Measurements from ENCODE around the gene CHST9. TPM values are rescaled to one million over a fixed set of nuclear protein-coding genes. Genes with fewer than 3 reads are reported as not detected.

Gene CHST9
- total RNA-seq, 1 donor from 2014 or later, result 3.6 TPM

DNA sequence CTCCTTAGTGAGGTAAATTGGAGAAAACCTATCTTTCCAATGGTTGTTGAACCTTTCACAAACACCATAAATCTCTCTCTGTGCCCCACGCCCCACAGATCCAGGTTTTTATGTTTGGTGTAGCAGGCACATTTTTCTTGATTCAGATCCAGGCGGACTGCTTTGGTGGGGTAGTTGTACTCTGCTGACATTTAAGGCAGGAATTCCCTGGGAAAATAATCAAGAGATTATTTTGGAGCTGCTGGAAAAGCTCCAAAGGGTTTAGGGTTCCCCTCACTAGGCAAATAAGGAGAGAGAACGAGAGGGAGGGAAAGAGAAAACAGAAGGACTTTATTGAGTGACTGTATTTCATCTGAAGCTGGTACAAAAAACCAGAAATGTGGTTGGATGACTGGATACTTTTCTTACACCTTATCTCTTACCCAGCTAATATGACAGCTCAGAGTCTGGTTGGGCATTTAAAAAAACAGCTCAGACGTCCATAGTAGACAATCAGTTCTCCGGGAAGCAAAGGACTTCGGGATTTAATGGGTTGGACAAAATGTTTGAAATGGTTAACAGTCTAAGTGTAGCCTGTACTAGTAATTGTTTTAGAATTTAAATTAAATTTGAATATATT, 316.0 kb downstream of the CHST9 start:
- no peak for DNase-seq (ENCODE audit: low spot score)

DNA sequence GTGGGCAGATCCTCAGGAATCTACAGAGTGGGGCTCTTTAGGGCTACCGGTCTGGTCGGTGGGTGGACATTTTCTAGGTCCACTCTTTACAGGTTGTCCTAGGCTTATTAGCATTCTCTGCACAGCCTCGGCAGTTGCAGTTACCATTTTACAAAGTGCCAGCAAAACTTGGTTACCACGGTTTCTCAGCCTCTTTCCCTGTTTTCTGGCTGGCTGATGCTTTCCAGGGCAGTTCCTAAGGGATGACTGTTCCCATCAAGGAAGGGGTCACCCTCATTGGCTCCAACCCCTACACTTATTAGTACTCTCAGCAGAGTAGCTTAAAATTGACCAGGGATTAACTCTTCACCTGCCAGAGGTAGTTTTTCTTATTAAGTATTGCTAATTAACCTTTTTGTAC, 317.6 kb downstream of the CHST9 start:
- DNase-seq (ENCODE audit: low spot score), result no peak

DNA sequence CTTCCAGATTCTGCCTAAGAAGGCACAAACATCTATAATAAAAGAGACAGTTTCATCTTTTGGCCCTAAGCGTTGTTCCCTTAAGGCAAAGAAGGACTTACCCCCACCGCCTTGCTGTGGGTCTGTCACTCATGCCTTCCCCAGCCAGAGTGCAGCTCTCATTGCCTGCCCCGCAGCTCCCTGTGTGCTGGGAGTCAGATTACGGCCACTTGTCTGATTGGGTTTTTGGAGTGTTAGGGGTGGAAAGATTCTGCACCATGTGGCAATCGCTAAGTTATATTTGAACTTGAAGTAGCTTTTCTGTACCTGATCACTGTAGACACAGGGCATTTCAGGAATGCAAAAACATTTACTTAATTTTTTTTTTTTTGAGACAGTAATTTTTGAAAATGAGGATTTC, 319.6 kb downstream of the CHST9 start, which contains the start of gene AQP4:
Gene AQP4 (minus strand): TSS at position 151 of the 400 bp plus-strand sequence. CDS start 18 bp downstream, at position 133.
- DNase-seq (ENCODE audit: low spot score), result no peak

DNA sequence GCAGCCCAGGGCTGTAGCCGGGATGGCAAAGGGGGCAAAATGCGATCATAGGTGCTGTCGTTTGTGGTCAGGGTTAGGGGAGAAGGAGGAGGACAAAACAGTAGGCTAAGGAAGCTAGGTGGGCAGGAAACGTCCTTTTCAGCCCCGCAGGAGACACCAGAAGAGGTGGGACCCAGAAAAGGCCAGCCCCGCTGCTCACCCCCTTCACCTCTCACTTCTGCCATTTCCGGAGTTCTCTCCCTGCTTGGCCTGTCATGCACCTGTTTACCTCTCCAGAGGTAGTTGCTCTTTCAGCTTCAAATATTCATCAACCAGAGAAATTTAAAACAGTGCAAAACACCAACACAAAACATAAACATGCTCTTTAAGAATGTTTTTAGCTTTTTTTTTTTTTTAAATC, 320.4 kb downstream of the CHST9 start:
- DNase-seq (ENCODE audit: low spot score), result no peak

DNA sequence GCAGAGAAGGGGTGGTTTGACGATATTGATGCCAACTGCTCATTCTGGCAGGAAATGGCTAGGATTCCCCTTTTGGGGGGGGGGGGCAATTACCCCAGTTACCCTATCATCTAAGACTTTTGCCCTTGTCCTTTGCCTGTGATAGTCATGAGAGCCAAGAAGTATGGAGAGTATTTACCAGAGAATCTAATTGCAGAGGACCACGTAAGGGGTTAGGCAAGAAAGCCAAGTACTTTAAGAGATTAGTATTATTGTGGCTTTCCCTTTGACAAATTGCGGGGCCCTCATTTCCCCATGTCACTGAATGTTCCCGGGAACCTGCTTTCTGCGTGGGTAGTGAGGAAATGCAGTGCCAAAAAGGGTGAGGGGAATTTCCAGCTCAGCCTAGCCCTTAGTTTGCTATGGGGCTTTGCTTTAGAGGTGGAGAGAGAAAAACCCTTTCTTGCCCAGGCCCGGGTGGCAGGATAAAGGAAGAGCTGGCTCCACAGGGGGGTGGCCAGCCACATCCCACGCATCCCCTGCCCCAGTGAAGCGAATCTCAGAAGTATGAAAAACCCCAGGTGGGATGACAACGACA, 321.1 kb downstream of the CHST9 start:
- DNase-seq (ENCODE audit: low spot score), result no peak

DNA sequence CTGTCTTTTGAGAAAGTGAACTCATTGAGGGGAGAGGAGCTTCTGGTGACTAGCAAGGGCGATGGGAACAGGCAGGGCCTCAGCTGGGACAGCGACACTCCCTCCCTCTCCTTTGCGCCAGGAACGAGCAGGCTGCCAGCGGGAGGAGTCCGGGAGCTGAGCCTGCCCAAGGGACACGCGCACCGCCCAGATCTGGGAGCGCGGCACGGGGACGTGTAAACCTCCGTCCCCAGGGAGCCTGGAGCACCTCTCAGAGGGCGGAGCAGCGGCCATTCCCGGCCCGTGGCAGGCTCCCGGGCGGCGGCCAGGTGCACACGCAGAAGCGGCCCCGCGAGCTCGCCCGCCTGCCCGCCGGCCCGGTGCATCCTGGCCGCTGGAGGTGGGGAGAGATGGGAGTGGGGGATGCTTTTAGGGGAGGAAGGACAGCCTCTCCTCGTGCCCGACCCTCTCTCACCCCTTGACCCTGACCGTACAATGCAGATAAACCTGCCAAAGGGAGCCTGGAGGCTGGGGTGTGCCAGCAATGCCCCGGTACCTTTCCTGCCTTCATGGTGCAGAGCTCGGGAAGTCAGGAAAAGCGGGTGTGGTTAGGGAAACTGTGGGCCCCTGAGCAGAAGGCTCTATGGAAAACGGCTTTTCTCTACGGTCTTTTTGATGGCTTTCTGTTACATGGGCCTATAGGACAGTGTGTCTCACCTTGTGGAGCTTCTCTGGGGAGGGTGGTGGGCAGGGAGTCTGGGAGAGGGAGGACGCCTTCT, 321.8 kb downstream of the CHST9 start:
- DNase-seq (ENCODE audit: low spot score), result peak; percentile 51

DNA sequence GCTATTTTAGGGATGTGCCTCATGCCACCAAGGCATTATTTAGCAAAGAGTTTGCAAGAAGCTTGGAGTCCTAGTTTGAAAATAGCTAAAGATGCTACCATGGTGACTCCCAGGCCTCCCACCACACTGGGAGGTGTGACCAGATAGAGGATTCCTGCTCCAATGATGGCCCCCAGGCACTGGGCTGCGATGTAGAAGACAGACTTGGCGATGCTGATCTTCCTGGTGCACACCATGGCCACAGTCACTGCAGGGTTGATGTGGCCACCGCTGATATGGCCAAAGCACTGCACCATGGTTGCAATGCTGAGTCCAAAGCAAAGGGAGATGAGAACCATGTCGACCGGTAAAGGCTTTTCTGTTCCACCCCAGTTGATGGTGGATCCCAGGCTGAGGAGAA, 323.0 kb downstream of the CHST9 start:
- no peak for DNase-seq (ENCODE audit: low spot score)

Measured in ureter (tissue), 1 donor.